ENCODE data around the gene TESK2. TPM values are rescaled to one million over a fixed set of nuclear protein-coding genes. Genes with fewer than 3 reads are reported as not detected.

The TESK2 gene
- total and polyA plus RNA-seq, 7 donors = 4.3 to 9.2 (median 7.1) TPM

DNA sequence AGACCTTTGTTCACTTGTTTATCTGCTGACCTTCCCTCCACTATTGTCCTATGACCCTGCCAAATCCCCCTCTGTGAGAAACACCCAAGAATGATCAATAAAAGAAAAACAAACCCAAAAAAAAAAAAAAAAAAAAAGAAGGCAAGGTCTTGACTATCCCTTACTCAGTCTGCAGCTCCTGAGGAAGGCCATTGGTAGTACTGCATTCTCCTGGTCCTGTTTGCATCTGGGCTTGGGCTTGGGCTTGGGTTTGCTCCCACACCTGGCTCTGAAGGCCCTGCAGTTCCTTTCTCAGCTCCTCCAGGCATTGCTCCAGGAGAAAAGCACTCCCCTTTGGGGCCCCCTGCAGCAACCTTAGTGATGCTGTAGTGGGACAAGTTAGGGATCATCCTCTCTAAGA lies 7.3 kb upstream of the TESK2 start:
- H3K4me3 ChIP-seq = no peak overlapping the region
- H3K36me3 ChIP-seq = no peaks in the 10 kb centered on the region
- TF ChIP-seq POLR2AphosphoS5 (IDR thresholded peaks at IDR 0.05) (no peak), EP300 (IDR thresholded peaks at IDR 0.05) (no peak), CTCF (IDR thresholded peaks at IDR 0.05) (no peak), POLR2A (IDR thresholded peaks at IDR 0.05) (no peak)
- H3K4me1 ChIP-seq = peaks cover 0 to 18% (median 15%) of the 10 kb centered on the region in 4 donors
- DNase-seq = no peak
- no peaks in the 10 kb centered on the region for H3K27me3 ChIP-seq
- H3K9me3 ChIP-seq = no peaks in the 10 kb centered on the region
- no peak overlapping the region for H3K27ac ChIP-seq
- intact Hi-C loops (cut with DNase I) = loop anchor here (10.0 kb wide), 1 partner anchor 693 kb away; the partner anchor contains the start of genes BTBD19, DYNLT4 and PLK3

DNA sequence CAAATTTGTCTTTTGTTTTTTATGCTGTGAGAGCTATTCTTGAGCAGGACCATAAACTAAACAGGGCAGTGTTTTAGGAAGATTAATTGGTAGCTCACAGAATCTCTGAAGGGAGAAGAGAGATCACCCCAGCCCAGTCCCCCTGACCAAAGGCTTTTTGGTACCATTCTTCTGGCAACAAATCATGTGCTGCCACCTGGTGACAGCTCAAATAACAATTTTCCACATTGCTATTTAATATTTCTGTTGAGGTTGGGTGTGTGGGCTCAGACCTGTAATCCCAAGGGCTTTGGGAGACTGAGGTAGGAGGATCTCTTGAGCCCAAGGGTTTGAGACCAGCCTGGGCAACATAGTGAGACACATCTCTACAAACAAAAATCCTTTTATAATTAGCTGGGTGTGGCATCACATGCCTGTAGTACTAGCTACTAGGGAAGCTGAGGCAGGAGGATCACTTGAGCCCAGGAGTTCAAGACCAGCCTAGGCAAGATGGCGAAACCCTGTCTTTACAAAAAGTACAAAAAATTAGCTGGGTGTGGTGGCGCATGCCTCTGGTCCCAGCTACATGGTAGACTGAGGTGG lies 2.2 kb upstream of the TESK2 start:
- TF ChIP-seq POLR2AphosphoS5 (IDR thresholded peaks at IDR 0.05) (no peak), CTCF (IDR thresholded peaks at IDR 0.05) (peak in 3 of 4 experiments; percentile 28 to 52 (median 46)), EP300 (IDR thresholded peaks at IDR 0.05) (no peak)
- no peaks in the 10 kb centered on the region for H3K36me3 ChIP-seq
- no peak overlapping the region for H3K4me3 ChIP-seq
- H3K4me1 ChIP-seq = peaks cover 0 to 13% (median 10%) of the 10 kb centered on the region in 4 donors
- no peak for DNase-seq
- no peak overlapping the region for H3K27ac ChIP-seq
- intact Hi-C loops (cut with DNase I) = loop anchor here (5.0 to 10.0 kb wide), 3 partner anchors 151 to 688 kb away; partner anchors contain the start of genes BTBD19, DYNLT4, MUTYH and PLK3
- WGBS, 2 donors = 67 to 81% methylated on average over 2 of the region's 2 CpGs
- H3K27me3 ChIP-seq = no peaks in the 10 kb centered on the region
- H3K9me3 ChIP-seq = no peaks in the 10 kb centered on the region

DNA sequence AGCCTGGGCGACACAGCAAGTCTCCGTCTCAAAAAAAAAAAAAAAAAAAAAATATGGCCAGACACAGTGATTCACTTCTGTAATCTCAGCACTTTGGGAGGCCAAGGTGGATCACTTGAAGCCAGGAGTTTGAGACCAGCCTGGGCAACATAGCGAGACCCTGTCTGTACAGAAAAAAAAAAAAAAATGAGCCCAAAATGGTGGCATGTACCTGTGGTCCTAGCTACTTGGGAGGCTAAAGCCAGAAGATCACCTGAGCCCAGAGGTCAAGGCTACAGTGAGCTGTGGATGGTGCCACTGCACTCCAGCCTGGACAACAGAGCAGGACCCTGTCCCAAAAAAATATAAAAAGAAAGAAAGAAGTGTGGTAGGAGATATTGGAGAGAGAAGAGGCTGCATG lies 1.7 kb upstream of the TESK2 start:
- H3K36me3 ChIP-seq = no peaks in the 10 kb centered on the region
- no peaks in the 10 kb centered on the region for H3K9me3 ChIP-seq
- H3K27ac ChIP-seq = no peak overlapping the region
- no peak for TF ChIP-seq EP300 (IDR thresholded peaks at IDR 0.05)
- no peak for TF ChIP-seq POLR2A (IDR thresholded peaks at IDR 0.05)
- no peak for TF ChIP-seq POLR2AphosphoS5 (IDR thresholded peaks at IDR 0.05)
- no peak for TF ChIP-seq CTCF (IDR thresholded peaks at IDR 0.05)
- H3K27me3 ChIP-seq = no peaks in the 10 kb centered on the region
- H3K4me3 ChIP-seq = no peak overlapping the region
- H3K4me1 ChIP-seq = peaks cover 0 to 13% (median 10%) of the 10 kb centered on the region in 4 donors
- 83 to 85% methylated on average over 3 of the region's 3 CpGs for WGBS, 2 donors
- intact Hi-C loops (cut with DNase I) = loop anchor here (1.0 to 10.0 kb wide), 4 partner anchors 132 to 688 kb away; partner anchors contain the start of genes BTBD19, DYNLT4, MUTYH and PLK3
- DNase-seq = no peak

DNA sequence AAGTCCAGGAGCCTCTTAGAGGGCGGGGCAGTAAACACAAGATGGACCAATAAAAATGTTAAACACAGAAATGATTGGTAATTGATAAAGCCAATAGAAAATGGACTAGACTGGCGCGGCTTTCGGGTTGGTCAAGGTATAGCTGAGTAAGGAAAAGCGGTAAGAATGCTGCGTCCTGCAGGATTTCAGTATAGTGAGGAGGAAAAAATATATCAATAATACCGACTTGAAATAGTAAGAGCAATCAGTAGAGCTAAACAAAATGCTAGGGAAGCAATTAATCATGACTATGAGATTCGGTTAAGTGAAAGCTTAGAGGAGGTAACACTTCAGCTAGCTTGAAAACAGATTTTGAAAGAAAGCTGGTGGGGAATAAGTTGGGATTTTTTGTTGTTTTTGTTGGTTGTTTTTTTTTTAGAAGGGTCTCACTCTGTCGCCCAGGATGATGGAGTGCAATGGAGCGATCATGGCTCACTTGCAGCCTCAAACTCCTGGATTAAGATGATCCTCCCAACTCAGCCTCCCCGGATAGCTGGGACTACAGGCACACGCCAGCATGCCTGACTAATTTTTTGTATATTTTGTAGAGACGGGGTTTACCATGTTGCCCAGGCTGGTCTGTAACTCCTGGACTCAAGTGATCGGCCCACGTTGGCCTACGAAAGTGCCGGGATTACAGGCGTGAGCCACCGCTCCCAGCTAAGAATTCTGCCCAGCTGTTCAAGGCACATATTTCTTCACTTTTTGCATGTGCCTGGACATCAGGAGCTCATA lies 711 bp upstream of the TESK2 start:
- intact Hi-C loops (cut with DNase I) = loop anchor here (1.0 to 10.0 kb wide), 5 partner anchors 131 to 687 kb away; partner anchors contain the start of genes BTBD19, DYNLT4, MUTYH and PLK3
- DNase-seq = no peak
- Histone ChIP-seq H3K4me1 (peaks cover 0 to 13% (median 10%) of the 10 kb centered on the region in 4 donors), H3K4me3 (peak overlapping the region; percentile 84 to 95 (median 90)), H3K36me3 (no peaks in the 10 kb centered on the region), H3K9me3 (no peaks in the 10 kb centered on the region), H3K27ac (peak overlapping the region; percentile 38 to 88 (median 78)), H3K27me3 (no peaks in the 10 kb centered on the region)
- TF ChIP-seq CTCF (IDR thresholded peaks at IDR 0.05) (no peak), POLR2A (IDR thresholded peaks at IDR 0.05) (no peak), EP300 (IDR thresholded peaks at IDR 0.05) (no peak), POLR2AphosphoS5 (IDR thresholded peaks at IDR 0.05) (no peak)
- WGBS, 2 donors = 42 to 51% methylated on average over 19 of the region's 19 CpGs

Data from sigmoid colon (tissue), 7 donors.